H1 (cell line): ENCODE data around the gene FLOT1. TPM values are rescaled to one million over a fixed set of nuclear protein-coding genes. Genes with fewer than 3 reads are reported as not detected.
A peak's percentile ranks its signal among the peaks of the same experiment; 100 is the strongest.

Source experiments
- CTCF ChIA-PET: fragments of 300-600 bp; sonication (Branson Sonifier 250); formaldehyde crosslinking; loops from one replicate; lab custom pipeline; 2021; ENCODE audit not compliant: partially characterized antibody; lab: Charles Lee
- POLR2A ChIA-PET: fragments of 300-600 bp; sonication (Branson Sonifier 250); formaldehyde crosslinking; loops from one replicate; lab custom pipeline; 2021; ENCODE audit warnings: inconsistent platforms; ENCODE audit not compliant: partially characterized antibody; lab: Charles Lee
- DNase-seq, 2 experiments: peaks; one replicate each; pipeline versions ENCODE4 v3.0.0 to v3.0.0-alpha.2; 2010 to 2022; ENCODE audit warnings: low spot score in 2 of 2, low read depth in 1 of 2, mixed read lengths in 1 of 2
- FAIRE-seq: peaks from 2 replicates; lab custom pipeline; 2011; peaks lifted over from hg19 to GRCh38; lab: Jason Lieb, UNC
- H2AFZ ChIP-seq: 2 replicates; pipeline ENCODE4 v1.8.1; 2012; ENCODE audit warnings: low read length, inconsistent platforms
- H2AK5ac ChIP-seq: 2 replicates; pipeline ENCODE4 v1.6.1; 2013; ENCODE audit warnings: low read depth, low read length
- H2BK120ac ChIP-seq: replicated peaks from 2 replicates; pipeline ENCODE3; 2013; ENCODE audit warnings: low read depth, low read length, inconsistent platforms
- H2BK12ac ChIP-seq: 2 replicates; pipeline ENCODE4 v1.6.1; 2013; ENCODE audit warnings: low read depth, low read length
- H2BK15ac ChIP-seq: 2 replicates; pipeline ENCODE4 v1.6.1; 2013; ENCODE audit warnings: low read length
- H2BK20ac ChIP-seq: 2 replicates; pipeline ENCODE4 v1.6.1; 2013; ENCODE audit warnings: low read length
- H2BK5ac ChIP-seq: 2 replicates; pipeline ENCODE4 v1.6.1; 2013; ENCODE audit warnings: low read depth, low read length
- H3K14ac ChIP-seq: 2 replicates; pipeline ENCODE4 v1.6.1; 2013; ENCODE audit warnings: inconsistent platforms; ENCODE audit not compliant: insufficient read length
- H3K18ac ChIP-seq: 2 replicates; pipeline ENCODE4 v1.6.1; 2013; ENCODE audit warnings: low read length; ENCODE audit errors: extremely low read depth
- H3K23ac ChIP-seq: 2 replicates; pipeline ENCODE4 v1.6.1; 2013; ENCODE audit warnings: inconsistent platforms; ENCODE audit not compliant: insufficient read length
- H3K23me2 ChIP-seq: 2 replicates; pipeline ENCODE4 v1.6.1; 2013; ENCODE audit warnings: low read depth, low read length
- H3K27ac ChIP-seq: 2 replicates; pipeline ENCODE4 v1.6.1; 2011; ENCODE audit warnings: low read depth, low read length, inconsistent platforms
- H3K27me3 ChIP-seq, 4 experiments: replicated peaks in 1 of 4; 1 replicate in 1 of 4; 2 replicates in 3 of 4; pipeline versions ENCODE4 v1.6.1 to v1.8.1; 2011 to 2013; ENCODE audit warnings: low read length in 3 of 4, mild to moderate bottlenecking in 3 of 4, inconsistent platforms in 2 of 4, mixed read lengths in 2 of 4, moderate library complexity in 1 of 4; ENCODE audit not compliant: control insufficient read depth in 3 of 4, insufficient read depth in 3 of 4; ENCODE audit errors: extremely low read depth in 1 of 4
- H3K36me3 ChIP-seq, 4 experiments: 2 replicates each; pipeline versions ENCODE4 v1.6.1 to v1.8.1; 2011 to 2013; ENCODE audit warnings: mild to moderate bottlenecking in 4 of 4, low read length in 3 of 4, moderate library complexity in 2 of 4, control low read depth in 1 of 4, inconsistent platforms in 1 of 4; ENCODE audit not compliant: insufficient read depth in 4 of 4, control insufficient read depth in 2 of 4
- H3K4ac ChIP-seq: replicated peaks from 2 replicates; pipeline ENCODE3; 2013; ENCODE audit warnings: low read length, low read depth, mixed read lengths, inconsistent platforms; ENCODE audit not compliant: insufficient read length
- H3K4me1 ChIP-seq, 4 experiments: replicated peaks in 1 of 4; 1 replicate in 1 of 4; 2 replicates in 3 of 4; pipeline versions ENCODE4 v1.6.1 to v1.8.1; 2011 to 2013; ENCODE audit warnings: low read length in 3 of 4, inconsistent platforms in 2 of 4, mixed read lengths in 1 of 4; ENCODE audit not compliant: insufficient read depth in 4 of 4, control insufficient read depth in 3 of 4
- H3K4me2 ChIP-seq, 2 experiments: 2 replicates each; pipeline versions ENCODE4 v1.6.1 to v1.8.1; 2011 to 2013; ENCODE audit warnings: low read depth in 2 of 2, low read length in 2 of 2, control low read depth in 1 of 2, inconsistent platforms in 1 of 2, mild to moderate bottlenecking in 1 of 2; ENCODE audit not compliant: insufficient read depth in 1 of 2
- H3K4me3 ChIP-seq, 4 experiments: fragments of 200-600, 300-600 bp in 1 of 4; sonication (generic), shearing (Covaris generic), sonication (Bioruptor Twin) in 1 of 4; 2 replicates each; pipeline versions ENCODE4 v1.5.1 to v1.8.1; 2011 to 2016; ENCODE audit warnings: low read length in 4 of 4, low read depth in 3 of 4, control low read depth in 2 of 4, inconsistent platforms in 2 of 4, mild to moderate bottlenecking in 2 of 4, mixed read lengths in 1 of 4, moderate library complexity in 1 of 4; ENCODE audit not compliant: insufficient read depth in 2 of 4; ENCODE audit errors: extremely low read depth in 1 of 4
- H3K56ac ChIP-seq: replicated peaks from 2 replicates; pipeline ENCODE3; 2013; ENCODE audit warnings: low read depth, mild to moderate bottlenecking, mixed read lengths, low read length, inconsistent platforms; ENCODE audit not compliant: insufficient read length
- H3K79me1 ChIP-seq: 2 replicates; pipeline ENCODE4 v1.6.1; 2013; ENCODE audit warnings: low read depth, low read length, control low read depth
- H3K79me2 ChIP-seq, 2 experiments: 2 replicates each; pipeline versions ENCODE4 v1.6.1 to v1.8.1; 2012 to 2013; ENCODE audit warnings: low read length in 2 of 2, mild to moderate bottlenecking in 2 of 2, inconsistent platforms in 1 of 2; ENCODE audit not compliant: insufficient read depth in 2 of 2, control insufficient read depth in 1 of 2
- H3K9ac ChIP-seq, 4 experiments: replicated peaks in 1 of 4; 1 replicate in 1 of 4; 2 replicates in 3 of 4; pipeline versions ENCODE4 v1.6.1 to v1.8.1; 2011 to 2013; ENCODE audit warnings: low read depth in 3 of 4, low read length in 3 of 4, control low read depth in 2 of 4, mild to moderate bottlenecking in 2 of 4, moderate library complexity in 2 of 4, inconsistent platforms in 1 of 4; ENCODE audit errors: extremely low read depth in 1 of 4
- H3K9me3 ChIP-seq, 2 experiments: 2 replicates each; pipeline versions ENCODE4 v1.6.1 to v1.8.1; 2012 to 2013; ENCODE audit warnings: mild to moderate bottlenecking in 2 of 2, moderate library complexity in 2 of 2, control low read depth in 1 of 2, inconsistent platforms in 1 of 2, low read depth in 1 of 2, low read length in 1 of 2, mixed read lengths in 1 of 2; ENCODE audit not compliant: insufficient read depth in 2 of 2
- H4K20me1 ChIP-seq, 2 experiments: replicated peaks in 1 of 2; 2 replicates each; pipeline versions ENCODE3 to v1.8.1; 2011 to 2013; ENCODE audit warnings: inconsistent platforms in 2 of 2, low read length in 2 of 2, mild to moderate bottlenecking in 1 of 2; ENCODE audit not compliant: insufficient read depth in 2 of 2, control insufficient read depth in 1 of 2
- H4K5ac ChIP-seq: 2 replicates; pipeline ENCODE4 v1.6.1; 2013; ENCODE audit warnings: low read length, low read depth, mixed read lengths, inconsistent platforms; ENCODE audit not compliant: insufficient read length
- H4K8ac ChIP-seq: 2 replicates; pipeline ENCODE4 v1.8.0; 2013; ENCODE audit warnings: mild to moderate bottlenecking, moderate library complexity, low read length, inconsistent platforms; ENCODE audit not compliant: insufficient read depth; ENCODE audit errors: extremely low read depth
- H4K91ac ChIP-seq: replicated peaks from 2 replicates; pipeline ENCODE3; 2013; ENCODE audit warnings: low read length, mixed read lengths, inconsistent platforms; ENCODE audit not compliant: insufficient read length
- ASH2L ChIP-seq: fragments of 200-600, 300-600 bp; sonication (generic); IDR thresholded peaks from one replicate; pipeline ENCODE4 v1.7.1; 2017; ENCODE audit warnings: low read length
- GTF2F1 ChIP-seq: IDR thresholded peaks from 2 replicates; pipeline ENCODE4 v1.6.1; 2012; ENCODE audit warnings: low read depth, low read length, improper control_type of control experiment, borderline replicate concordance
- JUN ChIP-seq: IDR thresholded peaks from 2 replicates; pipeline ENCODE4 v1.6.1; 2011; ENCODE audit warnings: low read depth, mild to moderate bottlenecking, improper control_type of control experiment, low read length
- RXRA ChIP-seq: IDR thresholded peaks from 2 replicates; pipeline ENCODE4 v1.6.1; 2011; ENCODE audit warnings: low read depth, mild to moderate bottlenecking, low read length, moderate library complexity; ENCODE audit not compliant: insufficient read depth
- TAF7 ChIP-seq: optimal IDR thresholded peaks from 2 replicates; pipeline ENCODE3; 2011; ENCODE audit warnings: low read depth, mild to moderate bottlenecking, inconsistent platforms, low read length, moderate library complexity, borderline replicate concordance
- TBP ChIP-seq: IDR thresholded peaks from 2 replicates; pipeline ENCODE4 v1.6.1; 2011; ENCODE audit warnings: low read depth, low read length, improper control_type of control experiment
- USF2 ChIP-seq: IDR thresholded peaks from 2 replicates; pipeline ENCODE4 v1.6.1; 2011; ENCODE audit warnings: low read length, improper control_type of control experiment
- WGBS, 2 experiments: shearing (Covaris generic) in 1 of 2; methylation state at CpG; one replicate each; pipeline versions ENCODE4 v1.1.6 to v1.1.7; 2013 to 2015; ENCODE audit warnings: low lambda C conversion rate in 2 of 2, mixed read lengths in 2 of 2, inconsistent platforms in 1 of 2, low coverage in 1 of 2, missing lambda C conversion rate in 1 of 2; ENCODE audit not compliant: insufficient replicate concordance in 2 of 2, insufficient coverage in 1 of 2, insufficient read length in 1 of 2; ENCODE audit errors: extremely low coverage in 1 of 2, missing lambda C conversion rate in 1 of 2; 5-methylcytosine and 5-hydroxymethylcytosine counted together
- long read RNA-seq, 2 experiments: library from RNA in 1 of 2; library from capped mRNA in 1 of 2; stranded (forward); transcript quantifications; one replicate each; pipeline ENCODE4 v2.0.0, GENCODE V29; 2021; ENCODE audit warnings: inconsistent platforms in 1 of 2
- polyA minus RNA-seq, 3 experiments: library from RNA; depleted of rRNA, polyadenylated mRNA; stranded (reverse); fragments of >200 nt; gene quantifications; 1 replicate in 2 of 3; 2 replicates in 1 of 3; pipeline ENCODE4 v1.2.3, GENCODE V29; 2011
- polyA plus RNA-seq, 7 experiments: library from polyadenylated mRNA; depleted of rRNA in 3 of 7; stranded (reverse) in 5 of 7; unstranded in 2 of 7; fragments of >200 nt in 5 of 7; fragments of 200-250 nt in 2 of 7; gene quantifications; 1 replicate in 5 of 7; 2 replicates in 1 of 7; 4 replicates in 1 of 7; pipeline versions ENCODE4 v1.2.1 to v1.2.3, GENCODE V29; 2011 to 2013; ENCODE audit warnings: missing spikeins in 2 of 7, mixed read lengths in 2 of 7
- total RNA-seq: library from RNA; stranded (reverse); fragmentation: NEBNext Ultra II Directional; extraction: Animal tissue kit (Norgen Biotek cat#: 25700); gene quantifications from 2 replicates; pipeline ENCODE4 v1.2.1, GENCODE V29; 2021

FLOT1 gene
- 85.4 and 87.5 TPM in 2 replicates for total RNA-seq
- polyA plus RNA-seq (2011; rRNA removed) = 88.1 and 103 TPM in 2 replicates
- polyA plus RNA-seq (2011; cell fraction: cytosol; rRNA removed) = 116 TPM
- 132 TPM for polyA plus RNA-seq (2011; cell fraction: nucleus; rRNA removed)
- polyA plus RNA-seq (2012, experiment 1 of 2) = 75.8 to 101 TPM (median 94.5 TPM) in 4 replicates
- 90.1 TPM for polyA plus RNA-seq (2012, experiment 2 of 2)
- 81.8 TPM for polyA plus RNA-seq (2013, experiment 1 of 2)
- polyA plus RNA-seq (2013, experiment 2 of 2) = 76.5 TPM
- polyA minus RNA-seq (2011; rRNA and poly(A)+ RNA removed) = 59.5 and 68.5 TPM in 2 replicates
- 44.5 TPM for polyA minus RNA-seq (2011; cell fraction: cytosol; rRNA and poly(A)+ RNA removed)
- polyA minus RNA-seq (2011; cell fraction: nucleus; rRNA and poly(A)+ RNA removed) = 48.3 TPM
- long read RNA-seq, experiment 1, partial matches to known transcripts = 46 of 47 reads
- long read RNA-seq, experiment 1, other reads (novel, unspliced or antisense) = 0 of 47 reads
- long read RNA-seq, experiment 2, partial matches to known transcripts = 20 of 32 reads
- long read RNA-seq, experiment 2, other reads (novel, unspliced or antisense) = 12 of 32 reads

- H3K27ac ChIP-seq = peak within 1 kb of the TSS; percentile 54; the same call in 1 of the 2 replicates
- H2BK20ac ChIP-seq = no peak within 1 kb of the TSS
- H2BK15ac ChIP-seq = peak within 1 kb of the TSS; percentile 53; the same call in 1 of the 2 replicates
- 0% methylated on average over 27 of the region's 66 CpGs; no CpG with 5 or more reads in 1 of the 2 experiments for WGBS, 2 experiments
- no peak within 1 kb of the TSS for H3K23ac ChIP-seq
- 0 out of 2 replicates have a peak within 1 kb of the TSS, but pooled peaks have one; percentile 11 for H2AK5ac ChIP-seq
- H3K4me2 ChIP-seq = peak within 1 kb of the TSS; percentile 91 to 94
- H4K20me1 ChIP-seq = peaks cover 1 to 3% of the 10 kb centered on the region in 2 experiments
- peaks cover 9% of the 10 kb centered on the region for H3K79me1 ChIP-seq
- H3K36me3 ChIP-seq = peaks cover 13 to 30% (median 24%) of the 10 kb centered on the region in 4 experiments
- POLR2A ChIA-PET = interaction anchor here (0.6 to 17.3 kb wide), 19 partner anchors 10 to 429 kb away, joined by 3 to 337 read pairs (median 4); partner anchors contain the start of genes DDR1, MDC1, NRM and TUBB
- peak within 1 kb of the TSS; percentile 76 for H3K18ac ChIP-seq
- no peaks in the 10 kb centered on the region; a peak in 1 of 7 replicates for H3K27me3 ChIP-seq
- peak within 1 kb of the TSS; percentile 72 for H2BK5ac ChIP-seq
- peak; percentile 87 to 97 for DNase-seq
- H3K9me3 ChIP-seq = no peaks in the 10 kb centered on the region
- H4K8ac ChIP-seq = peak within 1 kb of the TSS; percentile 39
- CTCF ChIA-PET = interaction anchor here (0.6 to 4.8 kb wide), 8 partner anchors 11 to 117 kb away, joined by 3 to 26 read pairs (median 4); no protein-coding TSS in a partner anchor
- H2BK12ac ChIP-seq = peak within 1 kb of the TSS; percentile 44; the same call in 1 of the 2 replicates
- H3K14ac ChIP-seq = no peak within 1 kb of the TSS
- peak within 1 kb of the TSS; percentile 21 for H3K4ac ChIP-seq
- H3K4me1 ChIP-seq = peaks cover 3 to 18% (median 7%) of the 10 kb centered on the region in 4 experiments; a peak in 6 of 7 replicates
- peak within 1 kb of the TSS; percentile 32 for H4K91ac ChIP-seq
- no peak within 1 kb of the TSS for H2BK120ac ChIP-seq
- peak within 1 kb of the TSS; percentile 3 for H4K5ac ChIP-seq
- H3K9ac ChIP-seq = peak within 1 kb of the TSS; percentile 64 to 77 (median 66)
- no peak within 1 kb of the TSS for H2AFZ ChIP-seq
- FAIRE-seq = no peak
- H3K4me3 ChIP-seq = peak within 1 kb of the TSS; percentile 76 to 95 (median 88)
- H3K79me2 ChIP-seq = peaks cover 0 to 11% of the 10 kb centered on the region in 2 experiments; a peak in 3 of 4 replicates
- H3K23me2 ChIP-seq = peaks cover 18% of the 10 kb centered on the region; the same call in 1 of the 2 replicates
- peak within 1 kb of the TSS; percentile 65 for H3K56ac ChIP-seq
- no peak for TF ChIP-seq JUN
- no peak for TF ChIP-seq GTF2F1
- TF ChIP-seq TBP = peak; percentile 25; the same call in 1 of the 2 replicates
- peak; percentile 72 for TF ChIP-seq ASH2L
- TF ChIP-seq USF2 = no peak
- TF ChIP-seq TAF7 = peak; percentile 49
- TF ChIP-seq RXRA = peak; percentile 79; the same call in 1 of the 2 replicates
Observed at GRCh38 chr6:30742316-30743098, at the start of gene FLOT1. Gene FLOT1 (minus strand): TSS chr6:30742687. CDS start chr6:30742189, 498 bp downstream.
